CD14-positive monocyte (primary cell): Measurements from ENCODE around the gene CENPS. TPM values are rescaled to one million over a fixed set of nuclear protein-coding genes. Genes with fewer than 3 reads are reported as not detected.

ENCODE experiments used
- DNase-seq, 3 donors: peaks; one replicate each; pipeline ENCODE4 v3.0.0-alpha.2; 2011 to 2022
- H2AFZ ChIP-seq: 2 replicates; pipeline ENCODE4 v1.6.0; 2012; ENCODE audit warnings: mild to moderate bottlenecking, low read depth, low read length, inconsistent platforms; ENCODE audit not compliant: insufficient read depth, poor library complexity, severe bottlenecking
- H3K27ac ChIP-seq, 2 donors: 1 replicate in 1 of 2; 2 replicates in 1 of 2; pipeline ENCODE4 v1.5.1; 2012 to 2013; ENCODE audit warnings: low read length in 2 of 2, control low read depth in 1 of 2, inconsistent platforms in 1 of 2, low read depth in 1 of 2, mild to moderate bottlenecking in 1 of 2
- H3K27me3 ChIP-seq, 2 donors: one replicate each; pipeline versions ENCODE4 v1.6.0 to v1.6.1; 2011 to 2013; ENCODE audit warnings: low read length in 2 of 2; ENCODE audit not compliant: control insufficient read depth in 2 of 2, insufficient read depth in 2 of 2
- H3K36me3 ChIP-seq, 2 donors: replicated peaks in 1 of 2; 1 replicate in 1 of 2; 2 replicates in 1 of 2; pipeline versions ENCODE4 v1.5.1 to v1.6.1; 2012 to 2013; ENCODE audit warnings: low read length in 2 of 2, control low read depth in 1 of 2, inconsistent platforms in 1 of 2, mild to moderate bottlenecking in 1 of 2; ENCODE audit not compliant: insufficient read depth in 2 of 2, control insufficient read depth in 1 of 2
- H3K4me1 ChIP-seq, 2 donors: 1 replicate in 1 of 2; 2 replicates in 1 of 2; pipeline versions ENCODE4 v1.5.1 to v1.6.1; 2012 to 2013; ENCODE audit warnings: low read length in 2 of 2, control low read depth in 1 of 2, inconsistent platforms in 1 of 2, mild to moderate bottlenecking in 1 of 2, moderate library complexity in 1 of 2; ENCODE audit not compliant: insufficient read depth in 2 of 2, control insufficient read depth in 1 of 2
- H3K4me2 ChIP-seq: replicated peaks from 2 replicates; pipeline ENCODE3; 2012; ENCODE audit warnings: low read length, moderate library complexity, mild to moderate bottlenecking; ENCODE audit not compliant: poor library complexity, severe bottlenecking; ENCODE audit errors: extremely low read depth
- H3K4me3 ChIP-seq, 3 experiments: fragments of 200-600 bp in 1 of 3; sonication (generic) in 1 of 3; replicated peaks in 1 of 3; 1 replicate in 2 of 3; 2 replicates in 1 of 3; pipeline ENCODE4 v1.5.1; 2011 to 2013; ENCODE audit warnings: low read length in 3 of 3, mild to moderate bottlenecking in 3 of 3, control low read depth in 2 of 3, low read depth in 2 of 3, inconsistent platforms in 1 of 3, moderate library complexity in 1 of 3
- H3K79me2 ChIP-seq: 2 replicates; pipeline ENCODE4 v1.6.0; 2012; ENCODE audit warnings: mild to moderate bottlenecking, control low read depth, inconsistent platforms, low read length, moderate library complexity; ENCODE audit not compliant: insufficient read depth
- H3K9ac ChIP-seq: 2 replicates; pipeline ENCODE4 v1.6.0; 2017; ENCODE audit warnings: low read length, mild to moderate bottlenecking; ENCODE audit not compliant: insufficient read depth, poor library complexity, severe bottlenecking
- H3K9me3 ChIP-seq, 2 donors: replicated peaks in 1 of 2; 1 replicate in 1 of 2; 2 replicates in 1 of 2; pipeline versions ENCODE4 v1.5.1 to v1.6.1; 2012 to 2013; ENCODE audit warnings: low read length in 2 of 2, control low read depth in 1 of 2; ENCODE audit not compliant: control insufficient read depth in 1 of 2, insufficient read depth in 1 of 2
- H4K20me1 ChIP-seq: 2 replicates; pipeline ENCODE4 v1.6.0; 2012; ENCODE audit warnings: mild to moderate bottlenecking, low read length, control low read depth, moderate library complexity; ENCODE audit not compliant: insufficient read depth
- H3K27ac Mint-ChIP-seq, 7 donors: one replicate each; pipeline ENCODE4 v1.8.0; 2020; ENCODE audit warnings: mild to moderate bottlenecking in 7 of 7, mixed read lengths in 7 of 7, moderate library complexity in 6 of 7, inconsistent platforms in 2 of 7
- H3K27me3 Mint-ChIP-seq, 3 donors: one replicate each; pipeline ENCODE4 v1.8.0; 2021 to 2022; ENCODE audit warnings: low read depth in 3 of 3, mild to moderate bottlenecking in 3 of 3, mixed read lengths in 3 of 3, moderate library complexity in 3 of 3, inconsistent platforms in 1 of 3
- H3K36me3 Mint-ChIP-seq, 2 donors: one replicate each; pipeline ENCODE4 v1.8.0; 2020; ENCODE audit warnings: mixed read lengths in 2 of 2, inconsistent platforms in 1 of 2, mild to moderate bottlenecking in 1 of 2
- H3K4me1 Mint-ChIP-seq: one replicate; pipeline ENCODE4 v1.8.0; 2020; ENCODE audit warnings: mild to moderate bottlenecking, mixed read lengths
- H3K4me3 Mint-ChIP-seq, 2 donors: one replicate each; pipeline ENCODE4 v1.8.0; 2020; ENCODE audit warnings: mild to moderate bottlenecking in 2 of 2, mixed read lengths in 2 of 2, moderate library complexity in 1 of 2
- H3K9me3 Mint-ChIP-seq, 7 donors: one replicate each; pipeline ENCODE4 v1.8.0; 2020 to 2022; ENCODE audit warnings: mixed read lengths in 7 of 7, mild to moderate bottlenecking in 6 of 7, moderate library complexity in 6 of 7, inconsistent platforms in 2 of 7
- WGBS: methylation state at CpG from one replicate; pipeline ENCODE4 v1.1.5; 2013; ENCODE audit warnings: missing lambda C conversion rate; ENCODE audit not compliant: insufficient coverage; 5-methylcytosine and 5-hydroxymethylcytosine counted together
- intact Hi-C, 2 donors: fragments of 100-400 bp; cut with micrococcal nuclease; formaldehyde crosslinking; loops; one replicate each; pipeline versions ENCODE4 v1.15.0 to v1.15.1; 2023
- polyA plus RNA-seq, 3 donors: library from polyadenylated mRNA; depleted of rRNA in 1 of 3; unstranded in 2 of 3; stranded (reverse) in 1 of 3; fragments of 300-500 nt in 2 of 3; fragments of >200 nt in 1 of 3; fragmentation: Illumina TruSeq in 2 of 3; gene quantifications; 1 replicate in 2 of 3; 2 replicates in 1 of 3; pipeline ENCODE4 v1.2.3, GENCODE V29; 2012 to 2021
- TF ChIP-seq, protein P1 (sequence below): fragments of 200-600 bp; IDR thresholded peaks from one replicate; pipeline ENCODE4 v1.8.0; 2022; ENCODE audit warnings: antibody characterized with exemption, mild to moderate bottlenecking

The CENPS gene
- polyA plus RNA-seq, 3 donors, result 0.48 to 3.5 (median 2.5) TPM

DNA sequence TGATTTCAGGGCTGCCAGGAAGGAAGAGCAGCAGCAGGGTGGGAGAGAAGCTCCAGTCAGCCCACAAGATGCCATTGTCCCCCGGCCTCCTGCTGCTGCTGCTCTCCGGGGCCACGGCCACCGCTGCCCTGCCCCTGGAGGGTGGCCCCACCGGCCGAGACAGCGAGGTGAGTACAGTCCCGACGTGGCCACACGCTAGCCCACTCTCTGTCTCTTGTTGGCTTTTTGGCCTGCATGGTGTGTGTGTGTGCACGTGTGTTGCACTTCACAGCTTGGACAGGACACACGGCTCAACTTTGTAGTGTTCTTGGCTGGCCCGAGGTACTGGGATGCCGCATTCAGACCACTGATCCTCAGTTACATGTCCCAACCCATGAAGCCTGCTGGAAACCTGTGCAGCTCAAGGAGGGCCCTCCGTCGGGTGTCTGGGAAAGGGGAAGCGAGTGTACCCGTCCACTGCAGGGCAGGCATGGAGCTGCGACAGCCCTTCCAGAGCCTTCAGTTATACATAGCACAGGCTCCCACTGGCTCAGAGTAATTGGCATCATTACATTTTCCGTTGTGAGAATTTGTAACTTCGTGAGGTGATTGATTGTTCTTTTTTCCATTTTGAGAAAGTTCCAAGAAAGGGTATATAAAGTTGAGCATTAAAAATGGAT, 20.1 kb downstream of the CENPS start:
- Histone ChIP-seq H3K9ac (no peak overlapping the region), H3K27me3 (peaks cover 0 to 2% of the 10 kb centered on the region in 2 donors), H3K79me2 (no peaks in the 10 kb centered on the region), H3K27ac (no peak overlapping the region), H2AFZ (no peak overlapping the region), H3K4me2 (no peak overlapping the region), H3K4me3 (no peak overlapping the region), H3K9me3 (peaks cover 0 to 6% of the 10 kb centered on the region in 2 donors), H3K4me1 (no peaks in the 10 kb centered on the region), H4K20me1 (no peaks in the 10 kb centered on the region), H3K36me3 (no peaks in the 10 kb centered on the region)
- DNase-seq, result no peak
- Mint-ChIP-seq H3K27me3 (peaks cover 6 to 25% (median 13%) of the 10 kb centered on the region in 3 donors), H3K27ac (peak overlapping the region in 1 of 7 donors; percentile 31), H3K4me1 (peaks cover 5% of the 10 kb centered on the region), H3K36me3 (peaks cover 0 to 2% of the 10 kb centered on the region in 2 donors), H3K4me3 (no peak overlapping the region), H3K9me3 (peaks cover 0 to 9% (median 6%) of the 10 kb centered on the region in 7 donors)
- TF ChIP-seq, protein P1, sequence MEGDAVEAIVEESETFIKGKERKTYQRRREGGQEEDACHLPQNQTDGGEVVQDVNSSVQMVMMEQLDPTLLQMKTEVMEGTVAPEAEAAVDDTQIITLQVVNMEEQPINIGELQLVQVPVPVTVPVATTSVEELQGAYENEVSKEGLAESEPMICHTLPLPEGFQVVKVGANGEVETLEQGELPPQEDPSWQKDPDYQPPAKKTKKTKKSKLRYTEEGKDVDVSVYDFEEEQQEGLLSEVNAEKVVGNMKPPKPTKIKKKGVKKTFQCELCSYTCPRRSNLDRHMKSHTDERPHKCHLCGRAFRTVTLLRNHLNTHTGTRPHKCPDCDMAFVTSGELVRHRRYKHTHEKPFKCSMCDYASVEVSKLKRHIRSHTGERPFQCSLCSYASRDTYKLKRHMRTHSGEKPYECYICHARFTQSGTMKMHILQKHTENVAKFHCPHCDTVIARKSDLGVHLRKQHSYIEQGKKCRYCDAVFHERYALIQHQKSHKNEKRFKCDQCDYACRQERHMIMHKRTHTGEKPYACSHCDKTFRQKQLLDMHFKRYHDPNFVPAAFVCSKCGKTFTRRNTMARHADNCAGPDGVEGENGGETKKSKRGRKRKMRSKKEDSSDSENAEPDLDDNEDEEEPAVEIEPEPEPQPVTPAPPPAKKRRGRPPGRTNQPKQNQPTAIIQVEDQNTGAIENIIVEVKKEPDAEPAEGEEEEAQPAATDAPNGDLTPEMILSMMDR, result no peak
- WGBS, result 90% methylated on average over 15 of the region's 21 CpGs
- intact Hi-C loops, result no loop called here

DNA sequence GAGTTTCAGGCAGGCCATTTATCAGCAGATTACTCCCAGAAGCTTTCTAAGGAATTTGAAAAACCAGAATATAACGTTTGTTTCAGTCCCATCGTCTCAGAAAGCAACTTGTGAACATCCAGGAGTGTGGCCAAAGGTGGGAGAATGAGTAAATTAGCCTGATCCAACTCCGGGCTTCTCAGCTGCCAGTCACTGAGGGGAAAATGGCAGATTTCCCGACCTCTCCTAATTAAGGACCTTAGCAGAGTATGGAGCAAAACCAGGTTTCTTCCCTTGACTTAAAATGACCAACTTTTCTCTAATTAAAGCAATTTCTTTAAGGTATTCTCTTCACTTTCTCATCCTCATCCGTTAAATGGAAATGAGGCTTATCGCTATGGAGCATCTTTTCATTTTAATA, 20.6 kb downstream of the CENPS start:
- Histone ChIP-seq H3K79me2 (no peaks in the 10 kb centered on the region), H3K27me3 (peaks cover 0 to 2% of the 10 kb centered on the region in 2 donors), H3K36me3 (no peaks in the 10 kb centered on the region), H3K27ac (no peak overlapping the region), H3K4me3 (no peak overlapping the region), H4K20me1 (no peaks in the 10 kb centered on the region), H3K9ac (no peak overlapping the region), H3K9me3 (peaks cover 0 to 6% of the 10 kb centered on the region in 2 donors), H3K4me2 (no peak overlapping the region), H2AFZ (no peak overlapping the region), H3K4me1 (no peaks in the 10 kb centered on the region)
- Mint-ChIP-seq H3K27ac (no peak overlapping the region), H3K9me3 (peaks cover 0 to 9% (median 6%) of the 10 kb centered on the region in 7 donors), H3K4me1 (peaks cover 5% of the 10 kb centered on the region), H3K27me3 (peaks cover 6 to 25% (median 13%) of the 10 kb centered on the region in 3 donors), H3K36me3 (peaks cover 0 to 3% of the 10 kb centered on the region in 2 donors), H3K4me3 (no peak overlapping the region)
- no peak for DNase-seq
- intact Hi-C loops, result no loop called here
- TF ChIP-seq, protein P1, result no peak
- WGBS, result 82% methylated on average over 2 of the region's 6 CpGs
